Gastroesophageal sphincter (tissue), 3 donors: ENCODE results near the gene PMFBP1.

Experiments
- CTCF ChIP-seq, 4 experiments: fragments of 200-600 bp in 2 of 4; fragments of 450-650 bp in 2 of 4; sonication (generic) in 1 of 4; IDR thresholded peaks; one replicate each; pipeline ENCODE4 v1.5.1; 2017 to 2019; ENCODE audit warnings: antibody characterized with exemption in 4 of 4, mild to moderate bottlenecking in 2 of 4, moderate library complexity in 2 of 4
- EP300 ChIP-seq: sonication (generic); formaldehyde crosslinking; IDR thresholded peaks from one replicate; pipeline ENCODE4 v1.6.1; 2017; ENCODE audit warnings: antibody characterized with exemption, mild to moderate bottlenecking
- POLR2A ChIP-seq, 2 donors: fragments of 450-650 bp; IDR thresholded peaks; one replicate each; pipeline ENCODE4 v1.6.1; 2017; ENCODE audit warnings: antibody characterized with exemption in 2 of 2, mild to moderate bottlenecking in 2 of 2, moderate library complexity in 1 of 2
- POLR2AphosphoS5 ChIP-seq: sonication (generic); formaldehyde crosslinking; IDR thresholded peaks from one replicate; pipeline ENCODE4 v1.6.1; 2017; ENCODE audit warnings: antibody characterized with exemption

GRCh38 chr16:72105978-72106377 is 66.0 kb downstream of the PMFBP1 start:
- TF ChIP-seq CTCF (IDR thresholded peaks at IDR 0.05) (no peak), POLR2A (IDR thresholded peaks at IDR 0.05) (no peak), EP300 (no peak), POLR2AphosphoS5 (no peak)
